ENCODE results near the gene UBQLN3.

UBQLN3 gene

GRCh38 chr11:5509803-5510202, at the start of gene UBQLN3:
Gene UBQLN3 (minus strand): TSS chr11:5509957. CDS start chr11:5509558, 399 bp downstream.
- DNase-seq (ENCODE audit: low spot score), result no peak

- DNase-seq (ENCODE audit: low spot score), result no peak
Observed at GRCh38 chr11:5557751-5558150, 48.0 kb upstream of the UBQLN3 start.

- no peak for DNase-seq (ENCODE audit: low spot score)
Observed at GRCh38 chr11:5556596-5557188, 46.9 kb upstream of the UBQLN3 start.

- no peak for DNase-seq (ENCODE audit: low spot score)
Observed at GRCh38 chr11:5553343-5553742, 43.6 kb upstream of the UBQLN3 start.

GRCh38 chr11:5550440-5551095, 40.8 kb upstream of the UBQLN3 start:
- peak; percentile 54 for DNase-seq (ENCODE audit: low spot score)

- no peak for DNase-seq (ENCODE audit: low spot score)
Observed at GRCh38 chr11:5548440-5548839, 38.7 kb upstream of the UBQLN3 start, which contains the start of gene OR52H1. Gene OR52H1 (minus strand): TSS chr11:5548540. CDS start chr11:5545505, 3,035 bp downstream.

- no peak for DNase-seq (ENCODE audit: low spot score)
Observed at GRCh38 chr11:5547982-5548381, 38.2 kb upstream of the UBQLN3 start.

GRCh38 chr11:5546457-5546856, 36.7 kb upstream of the UBQLN3 start:
- no peak for DNase-seq (ENCODE audit: low spot score)

- DNase-seq (ENCODE audit: low spot score), result no peak
Observed at GRCh38 chr11:5541427-5541826, 31.7 kb upstream of the UBQLN3 start.

GRCh38 chr11:5536482-5536881, 26.7 kb upstream of the UBQLN3 start:
- DNase-seq (ENCODE audit: low spot score), result no peak

- no peak for DNase-seq (ENCODE audit: low spot score)
Observed at GRCh38 chr11:5534046-5534445, 24.3 kb upstream of the UBQLN3 start.

GRCh38 chr11:5531053-5531831, 21.5 kb upstream of the UBQLN3 start:
- DNase-seq (ENCODE audit: low spot score), result no peak

- DNase-seq (ENCODE audit: low spot score), result no peak
Observed at GRCh38 chr11:5528495-5528894, 18.7 kb upstream of the UBQLN3 start.

- no peak for DNase-seq (ENCODE audit: low spot score)
Observed at GRCh38 chr11:5527716-5528115, 18.0 kb upstream of the UBQLN3 start.

GRCh38 chr11:5524756-5525155, 15.0 kb upstream of the UBQLN3 start:
- DNase-seq (ENCODE audit: low spot score), result no peak

- DNase-seq (ENCODE audit: low spot score), result no peak
Observed at GRCh38 chr11:5522308-5522707, 12.6 kb upstream of the UBQLN3 start.

- no peak for DNase-seq (ENCODE audit: low spot score)
Observed at GRCh38 chr11:5521540-5521939, 11.8 kb upstream of the UBQLN3 start.

- no peak for DNase-seq (ENCODE audit: low spot score)
Observed at GRCh38 chr11:5516599-5516998, 6.8 kb upstream of the UBQLN3 start, which contains the start of gene UBQLNL. Gene UBQLNL (minus strand): TSS chr11:5516699. CDS start chr11:5516441, 258 bp downstream.

- DNase-seq (ENCODE audit: low spot score), result no peak
Observed at GRCh38 chr11:5514841-5515240, 5.1 kb upstream of the UBQLN3 start.

- no peak for DNase-seq (ENCODE audit: low spot score)
Observed at GRCh38 chr11:5508605-5509004, 1.2 kb downstream of the UBQLN3 start.

GRCh38 chr11:5507933-5508305, 1.8 kb downstream of the UBQLN3 start:
- DNase-seq (ENCODE audit: low spot score), result no peak

- DNase-seq (ENCODE audit: low spot score), result no peak
Observed at GRCh38 chr11:5507177-5507932, 2.4 kb downstream of the UBQLN3 start.

Measured in GM03348 (cell line).